Stimulated activated naive B cell treated with anti-CD40 and anti-IgM and Interleukin-4, amounts not matched to agents 10 μg/mL and 1 μg/mL and 100 μg/mL, for 72 hours (primary cell): ENCODE data around the gene TAAR6.

Experiments
- ATAC-seq, 2 donors: fragments of 150-1000 bp; cut with Tn5 transposase; replicated peaks; 2 replicates each; pipeline ENCODE4 v1.10.0; 2021; ENCODE audit warnings: moderate library complexity in 1 of 2
- DNase-seq: peaks from one replicate; pipeline ENCODE4 v3.0.0; 2021
- H3K27ac Mint-ChIP-seq: one replicate; pipeline ENCODE4 v1.8.0; 2022; ENCODE audit warnings: mild to moderate bottlenecking, mixed read lengths
- H3K27me3 Mint-ChIP-seq, 2 donors: one replicate each; pipeline ENCODE4 v1.8.0; 2022; ENCODE audit warnings: mixed read lengths in 2 of 2
- H3K36me3 Mint-ChIP-seq, 2 donors: one replicate each; pipeline ENCODE4 v1.8.0; 2022; ENCODE audit warnings: mixed read lengths in 2 of 2, mild to moderate bottlenecking in 1 of 2
- H3K4me1 Mint-ChIP-seq, 2 donors: one replicate each; pipeline ENCODE4 v1.8.0; 2022; ENCODE audit warnings: mixed read lengths in 2 of 2, mild to moderate bottlenecking in 1 of 2
- H3K4me3 Mint-ChIP-seq, 2 donors: one replicate each; pipeline ENCODE4 v1.8.0; 2022; ENCODE audit warnings: mild to moderate bottlenecking in 2 of 2, mixed read lengths in 2 of 2, moderate library complexity in 1 of 2
- H3K9me3 Mint-ChIP-seq, 2 donors: one replicate each; pipeline ENCODE4 v1.8.0; 2022; ENCODE audit warnings: mixed read lengths in 2 of 2, mild to moderate bottlenecking in 1 of 2

TAAR6 gene

DNA sequence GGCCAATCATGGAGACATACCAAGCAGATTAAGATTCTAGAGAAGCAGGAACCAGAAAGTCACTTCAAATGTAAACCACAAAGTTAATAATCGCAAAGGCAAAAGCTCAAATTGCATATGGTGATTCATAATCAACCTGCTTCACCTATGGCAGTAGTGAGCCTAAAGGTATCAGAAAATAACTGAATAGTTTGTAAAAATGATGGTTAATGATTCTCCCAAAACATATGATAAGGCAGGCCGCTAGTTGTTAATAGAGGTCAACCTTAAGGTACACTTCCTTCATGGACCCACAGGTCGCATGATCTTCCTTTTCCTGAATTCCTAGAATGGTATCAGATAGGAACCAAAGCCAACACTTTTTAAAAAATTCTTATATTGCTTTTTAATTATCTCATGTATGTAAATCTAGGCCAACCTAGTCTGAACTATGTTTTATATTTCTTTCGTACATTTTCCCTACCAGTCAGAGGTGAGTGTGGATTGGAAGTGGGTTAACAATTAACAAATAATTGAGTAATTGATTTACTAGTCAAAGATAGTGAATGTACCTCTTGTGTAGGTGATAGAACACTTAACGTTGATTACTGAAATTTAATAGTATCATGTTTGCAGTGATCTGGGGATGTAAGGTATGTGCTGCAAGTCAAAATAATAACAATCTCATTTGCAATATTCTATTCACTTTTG lies 37.6 kb downstream of the TAAR6 start:
- no peak for ATAC-seq

DNA sequence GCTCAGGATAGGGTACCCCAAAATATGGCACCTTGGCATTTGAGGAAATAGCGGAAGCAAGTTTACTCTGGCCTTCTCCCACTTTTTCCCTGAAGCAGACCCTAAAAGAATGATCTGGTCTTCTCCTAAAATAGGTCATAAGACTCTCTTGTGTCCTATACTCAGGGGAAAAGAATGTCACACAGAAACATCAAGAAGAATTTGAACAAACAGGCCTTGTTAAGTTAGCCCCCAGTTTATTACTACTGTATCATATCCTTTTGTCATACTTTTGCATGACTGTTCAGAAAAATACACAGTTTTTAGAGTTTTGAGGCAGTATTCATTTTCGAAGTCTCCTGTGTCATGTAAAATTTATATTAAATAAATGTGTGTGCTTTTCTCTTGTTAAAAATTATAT lies 41.5 kb downstream of the TAAR6 start:
- H3K4me1 Mint-ChIP-seq, result peaks cover 3 to 13% of the 10 kb centered on the region in 2 donors
- H3K27me3 Mint-ChIP-seq, result peaks cover 0 to 2% of the 10 kb centered on the region in 2 donors
- H3K36me3 Mint-ChIP-seq, result no peaks in the 10 kb centered on the region
- no peak for DNase-seq
- no peak for ATAC-seq
- H3K9me3 Mint-ChIP-seq, result no peaks in the 10 kb centered on the region
- no peak overlapping the region for H3K27ac Mint-ChIP-seq
- no peak overlapping the region for H3K4me3 Mint-ChIP-seq

More for the DNA sequence above, 37.6 kb downstream of the TAAR6 start:
- Mint-ChIP-seq H3K9me3 (no peaks in the 10 kb centered on the region), H3K4me1 (peaks cover 0 to 4% of the 10 kb centered on the region in 2 donors), H3K27ac (no peak overlapping the region), H3K27me3 (peaks cover 0 to 16% of the 10 kb centered on the region in 2 donors), H3K36me3 (no peaks in the 10 kb centered on the region), H3K4me3 (no peak overlapping the region)
- DNase-seq, result no peak

DNA sequence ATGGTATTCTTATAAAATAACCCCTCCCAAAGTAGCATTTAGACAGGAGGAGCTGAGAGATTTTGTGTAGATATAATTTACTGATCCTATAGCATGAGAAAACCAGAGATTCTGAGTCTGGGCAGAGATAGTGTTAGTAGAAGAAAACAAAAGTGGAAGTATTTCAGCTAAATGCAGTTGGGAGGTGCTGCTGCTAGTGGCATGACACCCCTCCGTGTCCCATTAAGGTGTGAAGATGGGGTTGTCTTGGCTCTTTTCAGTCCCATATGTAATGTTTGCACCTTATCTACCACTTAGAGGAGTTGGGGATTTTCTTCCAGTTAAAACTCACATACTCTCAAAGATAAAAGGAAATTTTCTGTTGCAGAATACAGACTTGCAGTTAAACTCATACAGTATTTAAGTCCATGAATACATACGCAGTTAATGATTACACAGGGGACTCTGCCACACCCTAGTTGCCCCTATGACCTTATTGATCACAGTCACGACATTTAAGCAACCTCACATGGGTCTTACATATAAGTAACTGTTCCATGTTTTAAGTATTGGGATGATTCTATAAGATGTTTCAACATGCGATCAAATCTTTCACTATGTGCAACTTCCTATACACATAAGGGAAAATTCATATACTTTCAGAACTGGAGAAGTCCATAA lies 42.5 kb downstream of the TAAR6 start:
- H3K36me3 Mint-ChIP-seq, result no peaks in the 10 kb centered on the region
- H3K9me3 Mint-ChIP-seq, result no peaks in the 10 kb centered on the region
- peaks cover 4 to 20% of the 10 kb centered on the region in 2 donors for H3K4me1 Mint-ChIP-seq
- no peak overlapping the region for H3K27ac Mint-ChIP-seq
- H3K4me3 Mint-ChIP-seq, result no peak overlapping the region
- no peaks in the 10 kb centered on the region for H3K27me3 Mint-ChIP-seq
- DNase-seq (no peak), ATAC-seq (no peak)

DNA sequence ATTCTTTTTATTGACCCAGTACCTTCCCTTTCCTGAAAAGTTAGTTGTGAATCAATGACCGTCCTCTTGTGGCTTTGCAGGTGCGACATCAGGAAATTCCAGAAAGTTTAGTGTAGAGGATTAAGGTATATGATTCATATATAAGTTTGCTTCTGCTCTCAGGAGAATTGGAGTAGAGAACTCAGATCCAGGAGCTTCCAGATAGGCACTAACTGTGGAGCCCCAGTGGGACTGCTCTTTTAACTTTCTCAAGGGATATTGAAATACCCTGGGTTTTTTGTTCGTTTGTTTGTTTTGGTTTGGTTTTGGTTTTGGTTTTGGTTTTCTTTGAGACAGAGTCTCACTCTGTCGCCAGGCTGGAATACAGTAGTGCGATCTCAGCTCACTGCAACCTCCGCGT lies 44.4 kb downstream of the TAAR6 start:
- H3K36me3 Mint-ChIP-seq, result no peaks in the 10 kb centered on the region
- H3K4me1 Mint-ChIP-seq, result peaks cover 4 to 20% of the 10 kb centered on the region in 2 donors
- ATAC-seq, result no peak
- no peak overlapping the region for H3K27ac Mint-ChIP-seq
- H3K9me3 Mint-ChIP-seq, result no peaks in the 10 kb centered on the region
- peak overlapping the region; percentile 67 for H3K4me3 Mint-ChIP-seq
- no peaks in the 10 kb centered on the region for H3K27me3 Mint-ChIP-seq
- no peak for DNase-seq

DNA sequence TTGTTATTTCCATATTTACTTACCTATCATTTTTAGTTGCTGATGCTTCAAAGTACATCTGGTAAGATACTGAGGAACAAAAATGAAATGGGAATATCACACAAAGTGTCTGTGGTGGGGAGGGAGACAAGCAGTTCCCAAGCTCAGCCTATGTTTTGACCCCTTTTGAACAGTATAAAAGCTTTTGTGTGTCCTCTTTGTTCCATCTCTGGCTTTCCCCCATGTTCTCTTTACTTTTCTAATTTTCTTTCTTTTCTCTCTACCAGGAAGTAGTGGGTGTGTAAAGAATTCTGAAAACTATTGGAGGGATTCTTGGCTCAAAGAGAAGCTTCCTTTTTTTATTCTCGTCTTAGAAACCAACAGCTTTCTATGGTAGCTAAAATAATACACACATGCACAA lies 46.6 kb downstream of the TAAR6 start:
- H3K4me1 Mint-ChIP-seq, result peaks cover 4 to 20% of the 10 kb centered on the region in 2 donors
- H3K36me3 Mint-ChIP-seq, result no peaks in the 10 kb centered on the region
- H3K9me3 Mint-ChIP-seq, result no peaks in the 10 kb centered on the region
- H3K27me3 Mint-ChIP-seq, result peaks cover 0 to 5% of the 10 kb centered on the region in 2 donors
- no peak for DNase-seq
- H3K4me3 Mint-ChIP-seq, result no peak overlapping the region
- ATAC-seq, result no peak
- H3K27ac Mint-ChIP-seq, result no peak overlapping the region
